Glomerular visceral epithelial cell (primary cell): ENCODE measurements around the gene PCED1B.

ENCODE experiments used
- DNase-seq: peaks from one replicate; pipeline ENCODE4 v3.0.0-alpha.2; 2016; ENCODE audit errors: extremely low spot score

PCED1B gene

DNA sequence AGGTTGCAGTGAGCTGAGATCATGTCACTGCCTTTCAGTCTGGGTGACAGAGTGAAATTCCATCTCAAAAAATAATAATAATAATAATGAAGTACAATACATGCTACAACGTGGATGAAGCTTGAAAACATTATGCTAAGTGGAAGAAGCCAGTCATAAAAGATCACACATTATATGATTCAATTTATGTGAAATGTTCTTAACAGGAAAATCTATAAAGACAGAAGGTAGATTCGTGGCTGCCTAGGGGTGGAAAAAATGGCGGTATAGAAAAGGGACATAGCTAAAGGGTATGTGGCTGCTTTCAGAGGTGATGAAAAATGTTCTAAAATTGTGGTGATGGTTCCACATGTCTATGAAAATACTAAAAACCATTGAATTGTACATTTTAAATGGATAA lies 41.3 kb downstream of the PCED1B start:
- no peak for DNase-seq

DNA sequence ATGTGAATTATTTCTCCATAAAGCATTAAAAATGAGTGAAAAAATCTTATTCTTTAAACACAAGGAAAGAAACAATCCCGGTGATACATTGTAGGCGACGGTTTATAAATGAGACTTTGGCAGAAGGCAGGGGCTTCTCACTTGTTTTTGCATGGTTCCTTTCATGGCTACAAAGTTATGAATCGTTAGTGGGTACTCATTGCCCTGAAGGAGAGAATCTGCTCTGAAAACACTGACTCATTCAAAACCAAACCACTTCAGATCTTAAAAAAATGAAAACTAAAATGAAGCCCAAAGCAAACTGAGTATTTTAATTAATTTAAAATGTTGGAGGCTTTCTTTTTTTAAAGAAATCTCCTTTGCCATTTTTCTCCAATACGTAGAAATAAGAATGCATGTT lies 41.7 kb downstream of the PCED1B start:
- DNase-seq: peak; percentile 25

DNA sequence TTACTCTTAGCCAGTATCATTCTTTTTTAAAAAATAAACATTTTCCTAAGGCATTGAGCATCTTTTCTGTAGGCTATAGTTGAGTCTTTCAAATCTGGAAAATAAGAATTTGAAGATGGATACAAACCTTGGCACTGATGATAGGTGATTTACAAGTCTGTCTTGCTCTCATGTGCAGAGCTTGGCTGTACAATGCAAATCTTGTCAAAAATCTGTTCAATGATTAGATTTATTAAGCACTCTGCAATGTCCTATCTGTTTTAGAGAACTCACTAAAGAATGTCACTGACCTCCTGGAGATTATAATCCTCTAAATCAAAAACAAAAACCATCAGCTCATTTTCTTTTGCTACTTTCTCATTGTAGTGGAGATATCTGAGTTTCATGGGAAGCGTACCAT lies 43.2 kb downstream of the PCED1B start:
- no peak for DNase-seq

- DNase-seq: no peak
Observed at GRCh38 chr12:47123730-47124129, 44.3 kb downstream of the PCED1B start.

- DNase-seq: no peak
Observed at GRCh38 chr12:47124451-47124850, 45.0 kb downstream of the PCED1B start.

DNA sequence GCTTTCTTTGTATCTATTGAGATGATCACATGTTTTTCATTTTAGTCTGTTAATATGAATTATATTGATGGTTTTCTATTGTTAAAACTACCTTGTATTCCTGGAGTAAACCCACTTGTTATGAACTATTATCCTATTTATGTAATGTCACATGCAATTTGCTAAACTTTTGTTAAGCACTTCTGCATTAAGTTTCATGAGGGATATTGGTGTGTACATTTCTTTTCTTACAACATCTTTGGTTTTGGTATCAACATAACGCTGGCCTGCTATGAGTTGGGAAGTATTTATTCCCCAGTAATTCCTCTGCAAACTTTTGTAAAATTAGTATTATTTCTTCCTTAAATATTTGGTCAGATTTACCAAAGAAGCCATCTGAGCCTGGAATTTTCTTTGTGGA lies 46.8 kb downstream of the PCED1B start:
- no peak for DNase-seq

GRCh38 chr12:47131011-47131410 lies 51.6 kb downstream of the PCED1B start:
- DNase-seq: no peak

GRCh38 chr12:47134005-47134404 lies 54.6 kb downstream of the PCED1B start:
- DNase-seq: no peak

GRCh38 chr12:47135578-47135977 lies 56.2 kb downstream of the PCED1B start:
- DNase-seq: no peak

DNA sequence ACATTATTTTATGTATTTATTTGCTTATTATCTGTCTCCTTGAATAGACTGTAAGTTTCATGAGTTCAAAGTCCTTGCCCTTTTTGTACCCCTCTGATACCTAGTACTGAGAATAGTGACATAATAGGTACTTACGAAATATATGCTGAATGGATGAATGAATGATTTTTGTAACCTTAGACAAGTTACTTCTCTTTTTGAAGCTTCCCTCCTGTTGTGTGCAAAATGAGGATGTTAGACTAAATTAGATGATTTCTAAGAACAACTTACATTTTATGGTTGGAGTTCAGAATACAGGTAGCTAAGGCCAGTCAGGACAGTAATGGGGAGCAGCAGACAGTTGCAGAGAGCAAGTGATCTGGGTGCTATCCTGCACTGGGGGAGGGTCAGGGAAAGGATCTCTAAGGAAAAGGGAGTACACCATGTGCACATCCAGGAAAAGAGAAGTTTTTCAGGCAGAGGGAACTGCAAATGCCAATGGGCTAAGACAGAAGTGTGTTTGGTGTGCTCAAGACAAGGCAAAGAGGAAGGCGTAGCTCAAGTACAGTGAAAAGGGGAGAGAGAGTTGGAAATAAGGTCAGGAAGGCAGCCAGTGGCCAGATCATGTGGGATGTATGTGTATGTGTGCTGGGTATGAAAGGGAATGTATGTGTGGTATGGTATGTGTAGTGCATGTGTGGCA lies 59.7 kb downstream of the PCED1B start:
- DNase-seq: no peak

- no peak for DNase-seq
Observed at GRCh38 chr12:47141459-47141858, 62.0 kb downstream of the PCED1B start.

DNA sequence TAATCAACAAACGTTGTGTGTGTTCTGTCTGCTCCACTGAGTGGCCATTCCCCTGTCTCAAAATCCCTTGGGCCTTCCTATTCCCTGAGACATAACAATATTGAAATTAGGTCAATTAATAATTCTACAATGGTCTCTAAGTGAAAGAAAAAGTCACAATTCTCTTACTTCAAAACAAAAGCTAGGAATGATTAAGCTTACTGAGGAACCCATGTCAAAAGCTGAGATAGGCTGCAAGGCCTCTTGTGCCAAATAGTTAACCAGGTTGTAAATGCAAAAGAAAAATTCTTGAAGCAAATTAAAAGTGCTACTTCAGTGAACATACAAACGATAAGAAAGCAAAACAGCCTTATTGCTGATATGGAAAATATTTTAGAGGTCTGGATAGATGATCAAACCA lies 65.3 kb downstream of the PCED1B start:
- no peak for DNase-seq

DNA sequence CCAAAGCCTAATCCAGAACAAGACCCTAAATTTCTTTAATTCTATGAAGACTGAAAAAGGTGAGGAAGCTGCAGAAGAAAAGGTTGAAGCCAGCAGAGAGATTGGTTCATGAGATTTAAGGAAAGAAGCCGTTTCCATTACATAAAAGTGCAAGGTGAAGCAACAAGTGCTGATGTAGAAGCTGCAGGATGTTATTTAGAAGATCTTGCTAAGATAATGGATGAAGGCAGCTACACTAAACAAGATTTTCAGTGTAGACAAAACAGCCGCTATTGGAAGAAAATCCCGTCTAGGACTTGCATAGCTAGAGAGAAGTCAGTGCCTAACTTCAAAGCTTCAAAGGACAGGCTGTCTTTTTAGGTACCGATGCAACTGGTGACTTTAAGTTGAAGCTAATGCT lies 65.8 kb downstream of the PCED1B start:
- DNase-seq: no peak

GRCh38 chr12:47147739-47148138 lies 68.3 kb downstream of the PCED1B start:
- no peak for DNase-seq

- DNase-seq: no peak
Observed at GRCh38 chr12:47149146-47149545, 69.7 kb downstream of the PCED1B start.

DNA sequence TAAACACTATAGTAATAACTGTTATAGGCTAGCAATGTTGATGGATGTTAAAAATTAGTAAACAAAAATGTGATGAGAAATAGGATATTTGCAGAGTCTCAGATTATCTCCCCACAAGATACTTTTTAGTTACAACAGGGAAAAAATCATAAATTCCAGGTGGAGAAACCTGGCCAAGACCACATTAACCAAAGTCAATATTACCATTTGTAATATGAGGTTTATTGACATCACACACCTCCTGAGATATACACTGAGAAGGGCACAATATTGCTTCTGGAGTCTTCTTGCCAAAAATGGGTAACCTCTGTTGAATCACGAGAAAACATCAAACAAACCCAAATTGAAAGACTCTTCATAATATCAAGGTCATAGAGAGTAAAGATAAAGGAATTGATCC lies 72.7 kb downstream of the PCED1B start:
- no peak for DNase-seq

DNA sequence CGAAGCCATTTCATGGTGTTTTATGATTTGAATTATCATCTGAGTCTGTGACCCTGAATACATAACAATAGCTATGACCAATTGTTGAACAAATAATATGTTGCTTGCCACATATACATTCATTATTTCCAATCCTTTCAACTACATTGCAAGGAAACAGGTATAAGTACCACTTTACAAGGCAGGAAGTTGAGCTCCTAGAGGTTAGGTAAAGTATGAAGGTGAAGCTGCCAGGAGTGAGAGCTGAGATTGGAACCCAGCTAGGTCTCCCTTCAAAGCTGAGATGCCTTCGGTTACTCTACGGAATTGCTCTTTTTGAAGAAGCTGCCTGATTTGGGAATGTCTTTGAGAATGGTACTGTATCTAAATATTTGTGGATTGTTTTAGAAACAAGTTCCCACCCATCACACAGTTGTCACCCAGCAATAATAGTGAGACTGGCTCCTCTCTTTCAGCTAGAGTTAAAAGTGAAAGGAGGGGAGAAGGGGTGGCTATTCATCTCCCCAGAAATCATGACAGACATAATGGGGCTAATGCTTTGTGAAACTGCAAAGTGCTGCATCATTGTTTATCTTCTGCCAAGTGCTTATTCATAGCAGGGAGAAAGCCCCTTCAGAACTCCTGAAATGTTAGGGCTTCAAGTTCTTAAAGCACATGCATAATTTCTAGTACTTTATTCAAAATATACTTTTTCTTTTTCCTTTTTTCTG lies 76.2 kb downstream of the PCED1B start:
- DNase-seq: no peak

- DNase-seq: peak; percentile 14
Observed at GRCh38 chr12:47156167-47156736, 76.8 kb downstream of the PCED1B start.

DNA sequence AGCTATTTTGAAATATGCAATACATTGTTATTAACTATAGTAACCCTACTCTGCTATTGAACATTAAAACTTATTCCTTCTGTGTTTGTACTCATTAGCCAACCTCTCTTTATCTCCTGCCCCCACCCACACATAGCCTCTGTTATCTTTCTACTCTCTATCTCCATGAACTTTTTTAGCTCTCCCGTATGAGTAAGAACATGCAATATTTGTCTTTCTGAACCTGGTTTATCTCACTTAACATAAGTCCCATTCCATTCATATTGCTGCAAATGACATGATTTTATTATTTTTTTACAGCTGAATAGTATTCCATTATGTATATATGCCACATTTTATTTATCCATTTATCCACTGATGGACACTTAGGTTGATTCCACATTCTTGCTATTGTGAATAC lies 79.4 kb downstream of the PCED1B start:
- no peak for DNase-seq

DNA sequence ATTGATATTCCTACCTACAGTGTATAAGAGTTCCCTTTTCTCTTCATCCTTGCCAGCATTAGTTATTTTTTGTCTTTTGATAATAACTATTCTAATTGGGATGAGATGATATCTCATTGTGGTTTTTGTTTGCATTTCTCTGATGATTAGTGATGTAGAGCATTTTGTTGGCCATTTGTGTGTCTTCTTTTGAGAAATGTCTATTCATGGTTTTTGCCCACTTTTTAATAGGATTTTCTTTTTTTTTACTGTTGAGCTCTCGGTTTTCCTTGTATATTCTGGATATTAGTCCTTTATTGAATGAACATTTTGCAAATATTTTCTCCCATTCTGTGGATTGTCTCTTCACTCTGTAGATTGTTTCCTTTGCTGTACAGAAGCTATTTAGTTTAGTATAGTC lies 79.9 kb downstream of the PCED1B start:
- DNase-seq: no peak

GRCh38 chr12:47160316-47161244 lies 81.2 kb downstream of the PCED1B start:
- DNase-seq: no peak

- DNase-seq: no peak
Observed at GRCh38 chr12:47164116-47164515, 84.7 kb downstream of the PCED1B start.
